PC-9 (cell line): ENCODE results near the gene ZNF672. TPM values are rescaled to one million over a fixed set of nuclear protein-coding genes. Genes with fewer than 3 reads are reported as not detected.
"Not testable (repeated sequence)": the region's sequence is repeated elsewhere in the genome, so short reads cannot be mapped to it uniquely, and the experiment has no call there.

Experiments used
- BruUV-seq: library from RNA; stranded (reverse); fragments of 400-500 nt; replicated peaks from 2 replicates; lab custom pipeline; 2021; lab: Mats Ljungman, UMichigan
- CTCF ChIA-PET: fragments of 300-600 bp; sonication (Branson Sonifier 250); formaldehyde crosslinking; loops from one replicate; lab custom pipeline; 2022; ENCODE audit warnings: antibody characterized with exemption; lab: Charles Lee
- POLR2A ChIA-PET: fragments of 300-600 bp; sonication (Branson Sonifier 250); formaldehyde crosslinking; loops from one replicate; lab custom pipeline; 2022; ENCODE audit warnings: antibody characterized with exemption; ENCODE audit not compliant: unreplicated experiment; lab: Charles Lee
- DNase-seq, 2 experiments: peaks; one replicate each; pipeline versions ENCODE4 v3.0.0 to v3.0.0-alpha.2; 2015 to 2022; ENCODE audit warnings: mixed read lengths in 1 of 2
- H2AFZ ChIP-seq: fragments of 200-600 bp; sonication (generic); 2 replicates; pipeline ENCODE4 v1.8.1; 2017; ENCODE audit warnings: antibody characterized with exemption
- H3F3A ChIP-seq: fragments of 200-600 bp; sonication (generic); 2 replicates; pipeline ENCODE4 v1.8.1; 2017; ENCODE audit warnings: antibody characterized with exemption, mild to moderate bottlenecking, low read depth; ENCODE audit not compliant: insufficient read depth
- H3K27ac ChIP-seq: fragments of 200-600 bp; sonication (generic); 2 replicates; pipeline ENCODE4 v1.6.1; 2016; ENCODE audit warnings: mixed run types
- H3K27me3 ChIP-seq: fragments of 200-600 bp; sonication (generic); 2 replicates; pipeline ENCODE4 v1.6.1; 2016; ENCODE audit warnings: low read depth, mixed run types; ENCODE audit not compliant: insufficient read depth
- H3K36me3 ChIP-seq: fragments of 200-600 bp; sonication (generic); 2 replicates; pipeline ENCODE4 v1.6.1; 2016; ENCODE audit warnings: low read depth, mixed run types
- H3K4me1 ChIP-seq: fragments of 200-600 bp; sonication (generic); replicated peaks from 2 replicates; pipeline ENCODE4 v1.6.1; 2016; ENCODE audit warnings: mixed run types; ENCODE audit not compliant: insufficient read depth
- H3K4me2 ChIP-seq: fragments of 200-600 bp; sonication (generic); 2 replicates; pipeline ENCODE4 v1.6.1; 2017; ENCODE audit warnings: mixed run types
- H3K4me3 ChIP-seq: fragments of 200-600 bp; sonication (generic); 2 replicates; pipeline ENCODE4 v1.6.1; 2016; ENCODE audit warnings: mixed run types
- H3K79me2 ChIP-seq: fragments of 200-600 bp; sonication (generic); 2 replicates; pipeline ENCODE4 v1.6.1; 2017; ENCODE audit warnings: low read depth, mixed run types
- H3K9me2 ChIP-seq: fragments of 200-600 bp; sonication (generic); 2 replicates; pipeline ENCODE4 v1.8.1; 2017; ENCODE audit warnings: mild to moderate bottlenecking; ENCODE audit not compliant: insufficient read depth
- H3K9me3 ChIP-seq: fragments of 200-600 bp; sonication (generic); 2 replicates; pipeline ENCODE4 v1.8.1; 2016; ENCODE audit warnings: low read depth; ENCODE audit not compliant: insufficient read depth
- H4K20me1 ChIP-seq: fragments of 200-600 bp; sonication (generic); 2 replicates; pipeline ENCODE4 v1.8.1; 2017; ENCODE audit not compliant: insufficient read depth
- EZH2 ChIP-seq: fragments of 200-600 bp; sonication (generic); IDR thresholded peaks from 2 replicates; pipeline ENCODE4 v1.8.0; 2017; ENCODE audit warnings: antibody characterized with exemption, low read depth
- intact Hi-C: fragments of 100-400 bp; cut with micrococcal nuclease; formaldehyde crosslinking; loops from one replicate; pipeline ENCODE4 v1.10.0; 2022; ENCODE audit not compliant: unreplicated experiment
- total RNA-seq: library from RNA; stranded (reverse); gene quantifications from 2 replicates; pipeline ENCODE4 v1.2.3, GENCODE V29; 2021
- TF ChIP-seq, protein P1 (sequence below): fragments of 200-600 bp; sonication (generic); conservative IDR thresholded peaks from 2 replicates; pipeline ENCODE4 v1.6.1; 2017; ENCODE audit warnings: mixed run types, antibody characterized with exemption, mild to moderate bottlenecking, moderate library complexity

ZNF672 gene
- total RNA-seq, 1 experiment from 2014 or later: 24.7 TPM

- peak overlapping the region; percentile 39; the same call in 1 of the 2 replicates for H3K27ac ChIP-seq
- H4K20me1 ChIP-seq: no peaks in the 10 kb centered on the region
- peak overlapping the region; percentile 36 for H3K4me2 ChIP-seq
- no peaks in the 10 kb centered on the region for H3K36me3 ChIP-seq
- BruUV-seq: no TSS peak
- intact Hi-C loops: no loop called here
- H3F3A ChIP-seq: peaks cover 16% of the 10 kb centered on the region
- H3K9me3 ChIP-seq: no peaks in the 10 kb centered on the region
- peak in 1 of 2 experiments; percentile 81 for DNase-seq
- CTCF ChIA-PET: no interaction called here
- H2AFZ ChIP-seq: no peak overlapping the region
- H3K9me2 ChIP-seq: no peaks in the 10 kb centered on the region
- POLR2A ChIA-PET: no interaction called here
- TF ChIP-seq, protein P1, sequence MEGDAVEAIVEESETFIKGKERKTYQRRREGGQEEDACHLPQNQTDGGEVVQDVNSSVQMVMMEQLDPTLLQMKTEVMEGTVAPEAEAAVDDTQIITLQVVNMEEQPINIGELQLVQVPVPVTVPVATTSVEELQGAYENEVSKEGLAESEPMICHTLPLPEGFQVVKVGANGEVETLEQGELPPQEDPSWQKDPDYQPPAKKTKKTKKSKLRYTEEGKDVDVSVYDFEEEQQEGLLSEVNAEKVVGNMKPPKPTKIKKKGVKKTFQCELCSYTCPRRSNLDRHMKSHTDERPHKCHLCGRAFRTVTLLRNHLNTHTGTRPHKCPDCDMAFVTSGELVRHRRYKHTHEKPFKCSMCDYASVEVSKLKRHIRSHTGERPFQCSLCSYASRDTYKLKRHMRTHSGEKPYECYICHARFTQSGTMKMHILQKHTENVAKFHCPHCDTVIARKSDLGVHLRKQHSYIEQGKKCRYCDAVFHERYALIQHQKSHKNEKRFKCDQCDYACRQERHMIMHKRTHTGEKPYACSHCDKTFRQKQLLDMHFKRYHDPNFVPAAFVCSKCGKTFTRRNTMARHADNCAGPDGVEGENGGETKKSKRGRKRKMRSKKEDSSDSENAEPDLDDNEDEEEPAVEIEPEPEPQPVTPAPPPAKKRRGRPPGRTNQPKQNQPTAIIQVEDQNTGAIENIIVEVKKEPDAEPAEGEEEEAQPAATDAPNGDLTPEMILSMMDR: no peak
- no peak overlapping the region for H3K4me3 ChIP-seq
- H3K4me1 ChIP-seq: peaks cover 33% of the 10 kb centered on the region
- peaks cover 17% of the 10 kb centered on the region for H3K79me2 ChIP-seq
- no peaks in the 10 kb centered on the region for H3K27me3 ChIP-seq
These were observed 9.2 kb upstream of the ZNF672 start for GRCh38 chr1:248828845-248829244.

GRCh38 chr1:248830718-248831017, 7.4 kb upstream of the ZNF672 start:
- H3K79me2 ChIP-seq, BruUV-seq, H4K20me1 ChIP-seq, H2AFZ ChIP-seq, H3K9me3 ChIP-seq, H3K36me3 ChIP-seq, intact Hi-C loops, H3K27me3 ChIP-seq, POLR2A ChIA-PET, H3K9me2 ChIP-seq, DNase-seq, H3K27ac ChIP-seq, H3K4me2 ChIP-seq, CTCF ChIA-PET, H3K4me3 ChIP-seq: not testable (repeated sequence)
- Histone ChIP-seq H3K4me1 (peaks cover 28% of the 10 kb centered on the region), H3F3A (peaks cover 16% of the 10 kb centered on the region)

DNA sequence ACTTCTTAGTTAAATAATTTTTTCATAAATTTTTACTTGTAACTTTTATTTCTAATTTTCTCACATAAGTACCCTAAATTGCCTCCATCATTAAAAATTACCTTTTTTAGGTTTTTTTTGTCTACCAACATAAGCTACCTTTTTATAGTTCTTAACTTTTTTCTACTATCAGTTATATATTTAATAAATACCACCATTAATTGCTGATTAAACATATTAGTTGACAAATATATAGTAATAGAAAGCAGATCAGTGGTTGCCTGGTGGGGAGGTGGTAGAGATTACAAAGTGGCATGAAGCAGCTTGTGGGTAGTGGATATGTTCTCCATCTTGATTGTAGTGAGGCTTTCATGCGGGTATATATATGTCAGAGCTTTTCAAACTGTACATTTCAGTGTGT, 6.2 kb upstream of the ZNF672 start:
- POLR2A ChIA-PET: no interaction called here

More for the DNA sequence above, 6.2 kb upstream of the ZNF672 start:
- TF ChIP-seq EZH2: no peak
- TF ChIP-seq, protein P1: no peak
- H3K4me1 ChIP-seq: peaks cover 26% of the 10 kb centered on the region
- intact Hi-C loops: no loop called here
- no peak overlapping the region for H3K4me2 ChIP-seq
- H3K27me3 ChIP-seq: no peaks in the 10 kb centered on the region
- H3K4me3 ChIP-seq: no peak overlapping the region
- no peaks in the 10 kb centered on the region for H3K36me3 ChIP-seq
- CTCF ChIA-PET: no interaction called here
- H3K9me3 ChIP-seq: no peaks in the 10 kb centered on the region
- no peaks in the 10 kb centered on the region for H3K9me2 ChIP-seq
- H4K20me1 ChIP-seq: no peaks in the 10 kb centered on the region
- no peak overlapping the region for H3K27ac ChIP-seq
- BruUV-seq: no TSS peak
- no peak overlapping the region for H2AFZ ChIP-seq
- no peak for DNase-seq
- peaks cover 10% of the 10 kb centered on the region; the same call in 1 of the 2 replicates for H3F3A ChIP-seq
- H3K79me2 ChIP-seq: no peaks in the 10 kb centered on the region
